Epithelial cell of esophagus (primary cell): ENCODE measurements around the gene GOLGA8A.
"Not testable (repeated sequence)": the region's sequence is repeated elsewhere in the genome, so short reads cannot be mapped to it uniquely, and the experiment has no call there.

Experiments used
- DNase-seq: peaks from one replicate; pipeline ENCODE4 v3.0.0; 2010; ENCODE audit warnings: low read depth
- H3K4me3 ChIP-seq: 2 replicates; pipeline ENCODE4 v1.5.1; 2011; ENCODE audit warnings: mild to moderate bottlenecking, low read length, control low read depth
- TF ChIP-seq, protein P1 (sequence below): IDR thresholded peaks from 2 replicates; pipeline ENCODE4 v1.5.1; 2011; ENCODE audit warnings: low read depth, mild to moderate bottlenecking, low read length, control low read depth, inconsistent platforms; ENCODE audit not compliant: insufficient read depth; ENCODE audit errors: missing control alignments

The GOLGA8A gene

DNA sequence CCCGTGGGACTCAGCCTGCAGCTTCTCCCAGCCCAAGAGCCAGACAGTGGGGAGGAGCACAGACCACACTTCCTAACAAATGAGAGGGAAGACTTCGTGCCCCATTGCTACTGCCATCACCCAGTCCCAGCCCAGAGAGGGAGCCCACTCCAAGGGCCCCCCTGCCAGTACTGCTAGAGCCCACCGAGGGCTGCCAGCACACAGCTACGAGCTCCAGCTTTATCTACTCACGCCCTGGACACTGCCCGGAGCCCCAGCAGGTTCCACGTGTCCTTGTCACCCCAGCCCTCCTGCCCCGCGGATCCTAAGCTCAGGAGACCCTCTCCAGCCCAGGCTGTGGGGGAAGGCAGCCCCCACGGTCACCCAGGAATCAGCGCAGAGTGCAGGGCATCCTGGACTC, 1.9 kb downstream of the GOLGA8A start:
- DNase-seq = no peak
- no peak overlapping the region for H3K4me3 ChIP-seq
- TF ChIP-seq, protein P1, sequence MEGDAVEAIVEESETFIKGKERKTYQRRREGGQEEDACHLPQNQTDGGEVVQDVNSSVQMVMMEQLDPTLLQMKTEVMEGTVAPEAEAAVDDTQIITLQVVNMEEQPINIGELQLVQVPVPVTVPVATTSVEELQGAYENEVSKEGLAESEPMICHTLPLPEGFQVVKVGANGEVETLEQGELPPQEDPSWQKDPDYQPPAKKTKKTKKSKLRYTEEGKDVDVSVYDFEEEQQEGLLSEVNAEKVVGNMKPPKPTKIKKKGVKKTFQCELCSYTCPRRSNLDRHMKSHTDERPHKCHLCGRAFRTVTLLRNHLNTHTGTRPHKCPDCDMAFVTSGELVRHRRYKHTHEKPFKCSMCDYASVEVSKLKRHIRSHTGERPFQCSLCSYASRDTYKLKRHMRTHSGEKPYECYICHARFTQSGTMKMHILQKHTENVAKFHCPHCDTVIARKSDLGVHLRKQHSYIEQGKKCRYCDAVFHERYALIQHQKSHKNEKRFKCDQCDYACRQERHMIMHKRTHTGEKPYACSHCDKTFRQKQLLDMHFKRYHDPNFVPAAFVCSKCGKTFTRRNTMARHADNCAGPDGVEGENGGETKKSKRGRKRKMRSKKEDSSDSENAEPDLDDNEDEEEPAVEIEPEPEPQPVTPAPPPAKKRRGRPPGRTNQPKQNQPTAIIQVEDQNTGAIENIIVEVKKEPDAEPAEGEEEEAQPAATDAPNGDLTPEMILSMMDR = no peak

- no peak for DNase-seq
- H3K4me3 ChIP-seq = no peak overlapping the region
- TF ChIP-seq, protein P1 = no peak
Observed at GRCh38 chr15:34434627-34435305, 2.8 kb downstream of the GOLGA8A start.

GRCh38 chr15:34433956-34434626, 3.5 kb downstream of the GOLGA8A start:
- DNase-seq = not testable (repeated sequence)

DNA sequence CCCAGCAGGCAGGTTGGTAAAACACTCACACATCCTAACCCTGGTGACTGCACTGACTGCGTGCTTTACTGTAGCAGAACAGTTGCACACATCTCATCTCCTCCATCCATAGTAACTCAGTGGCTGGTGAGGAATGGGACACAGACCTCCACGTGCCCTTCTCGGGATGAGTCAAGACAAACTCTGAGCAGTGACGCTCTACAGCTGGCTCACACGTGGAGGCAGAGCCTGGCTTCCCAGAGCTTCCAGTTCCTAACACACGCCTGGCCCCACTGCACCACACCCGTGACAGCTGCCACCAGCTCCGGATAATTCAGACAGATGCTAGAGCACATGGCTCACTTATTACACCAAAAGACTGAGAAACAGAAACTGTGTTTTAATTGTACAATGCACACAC, 7.0 kb downstream of the GOLGA8A start:
- not testable (repeated sequence) for H3K4me3 ChIP-seq, DNase-seq

More at GRCh38 chr15:34433956-34434626, 3.5 kb downstream of the GOLGA8A start:
- H3K4me3 ChIP-seq = not testable (repeated sequence)

- DNase-seq, H3K4me3 ChIP-seq: not testable (repeated sequence)
Observed at GRCh38 chr15:34423425-34424090, 14.1 kb downstream of the GOLGA8A start.

- H3K4me3 ChIP-seq, DNase-seq: not testable (repeated sequence)
Observed at GRCh38 chr15:34420953-34421352, 16.7 kb downstream of the GOLGA8A start.

- H3K4me3 ChIP-seq, DNase-seq: not testable (repeated sequence)
Observed at GRCh38 chr15:34418435-34418834, 19.2 kb downstream of the GOLGA8A start.

- not testable (repeated sequence) for DNase-seq, H3K4me3 ChIP-seq
Observed at GRCh38 chr15:34409511-34409910, 28.1 kb downstream of the GOLGA8A start.

GRCh38 chr15:34408973-34409372, 28.6 kb downstream of the GOLGA8A start:
- DNase-seq, H3K4me3 ChIP-seq: not testable (repeated sequence)

- H3K4me3 ChIP-seq, DNase-seq: not testable (repeated sequence)
Observed at GRCh38 chr15:34403899-34404298, 33.7 kb downstream of the GOLGA8A start.

DNA sequence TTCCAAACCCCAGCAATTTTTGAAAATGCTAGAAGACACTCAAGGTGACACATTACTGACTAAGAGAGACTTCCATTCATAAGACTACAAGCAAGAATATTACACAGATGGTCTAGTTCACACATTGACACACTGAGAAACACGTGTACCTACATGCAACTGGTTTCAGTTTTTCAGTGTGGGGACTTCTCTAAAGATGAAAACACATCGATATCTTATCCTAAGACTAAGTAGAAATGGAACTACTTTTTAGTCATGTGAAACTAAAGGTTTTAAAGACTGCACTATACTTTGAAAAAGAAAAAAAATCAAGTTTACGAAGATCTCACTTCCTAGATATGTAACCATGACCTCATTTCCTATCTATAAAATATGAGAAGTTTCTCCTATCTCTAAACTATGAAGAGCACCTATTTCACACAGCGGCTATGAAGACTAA, 34.4 kb downstream of the GOLGA8A start:
- DNase-seq, H3K4me3 ChIP-seq: not testable (repeated sequence)

- DNase-seq, H3K4me3 ChIP-seq: not testable (repeated sequence)
Observed at GRCh38 chr15:34397637-34398259, 39.9 kb downstream of the GOLGA8A start.

DNA sequence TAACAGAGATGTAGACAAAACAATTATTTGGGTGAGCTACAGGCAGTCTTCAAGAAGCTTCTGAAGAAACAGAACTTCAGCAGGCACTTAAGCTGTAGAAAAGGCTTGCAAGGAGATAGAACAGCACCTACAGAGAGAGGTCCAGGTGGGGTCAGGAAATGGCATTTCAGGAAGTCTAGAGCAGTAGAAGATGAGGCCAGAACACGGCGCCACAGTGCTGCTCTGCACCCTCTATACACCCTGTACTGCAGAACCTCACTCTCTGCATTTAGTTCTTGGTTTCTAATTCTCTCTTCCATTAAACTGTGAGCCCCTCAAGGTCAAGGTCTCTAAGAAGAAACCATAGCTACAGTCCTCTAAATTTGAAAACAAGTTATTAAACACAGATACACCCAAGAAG, 44.6 kb downstream of the GOLGA8A start:
- DNase-seq, H3K4me3 ChIP-seq: not testable (repeated sequence)

DNA sequence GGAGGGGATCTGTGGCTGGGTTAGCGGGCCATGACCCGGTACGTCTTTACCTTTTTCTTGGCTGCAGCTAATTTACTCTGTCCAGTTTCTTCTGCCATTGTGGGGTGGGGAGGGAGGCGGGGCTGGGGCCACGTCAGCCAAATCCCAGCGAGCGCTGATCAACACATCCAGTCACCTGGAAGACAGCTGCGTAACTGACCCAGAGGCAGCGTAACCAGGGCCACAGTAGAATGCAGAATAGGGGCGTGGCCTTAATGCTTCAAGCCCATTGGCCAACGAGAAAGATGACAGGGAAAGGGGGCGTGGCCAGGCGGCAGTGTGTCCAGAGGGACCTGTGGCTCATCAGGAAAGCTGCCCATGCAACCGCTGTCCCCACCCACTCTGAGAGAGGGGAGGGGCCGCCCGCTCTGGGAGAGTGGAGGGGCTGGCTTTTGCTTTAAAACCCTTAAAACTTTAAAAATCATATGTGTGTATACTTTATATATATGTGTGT, 48.0 kb downstream of the GOLGA8A start:
- H3K4me3 ChIP-seq, DNase-seq: not testable (repeated sequence)
